ENCODE measurements around the gene CDH16.

DNA sequence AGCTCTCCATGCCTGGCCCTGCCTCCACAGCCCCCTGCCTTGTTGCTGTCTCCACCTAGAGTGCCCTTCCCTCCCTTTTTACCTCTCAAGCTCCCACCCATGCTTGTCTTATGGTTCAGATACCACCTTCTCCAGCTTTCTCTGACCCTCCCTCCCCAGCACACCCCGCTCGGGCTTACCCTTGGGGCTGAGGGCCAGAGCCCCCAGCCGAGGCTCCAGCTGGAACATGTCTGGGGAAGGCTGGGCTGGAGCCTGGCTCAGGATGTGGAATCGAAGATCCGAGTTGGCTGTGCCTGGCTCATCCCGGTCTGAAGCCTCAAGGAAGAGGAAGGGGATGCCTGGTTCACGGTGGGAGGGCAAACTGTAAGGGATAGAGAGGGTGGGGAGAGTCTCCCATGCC is 3.6 kb downstream of the CDH16 start:
- TF ChIP-seq, protein P1, sequence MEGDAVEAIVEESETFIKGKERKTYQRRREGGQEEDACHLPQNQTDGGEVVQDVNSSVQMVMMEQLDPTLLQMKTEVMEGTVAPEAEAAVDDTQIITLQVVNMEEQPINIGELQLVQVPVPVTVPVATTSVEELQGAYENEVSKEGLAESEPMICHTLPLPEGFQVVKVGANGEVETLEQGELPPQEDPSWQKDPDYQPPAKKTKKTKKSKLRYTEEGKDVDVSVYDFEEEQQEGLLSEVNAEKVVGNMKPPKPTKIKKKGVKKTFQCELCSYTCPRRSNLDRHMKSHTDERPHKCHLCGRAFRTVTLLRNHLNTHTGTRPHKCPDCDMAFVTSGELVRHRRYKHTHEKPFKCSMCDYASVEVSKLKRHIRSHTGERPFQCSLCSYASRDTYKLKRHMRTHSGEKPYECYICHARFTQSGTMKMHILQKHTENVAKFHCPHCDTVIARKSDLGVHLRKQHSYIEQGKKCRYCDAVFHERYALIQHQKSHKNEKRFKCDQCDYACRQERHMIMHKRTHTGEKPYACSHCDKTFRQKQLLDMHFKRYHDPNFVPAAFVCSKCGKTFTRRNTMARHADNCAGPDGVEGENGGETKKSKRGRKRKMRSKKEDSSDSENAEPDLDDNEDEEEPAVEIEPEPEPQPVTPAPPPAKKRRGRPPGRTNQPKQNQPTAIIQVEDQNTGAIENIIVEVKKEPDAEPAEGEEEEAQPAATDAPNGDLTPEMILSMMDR (IDR thresholded peaks at IDR 0.05; ENCODE audit: low read depth, low read length): no peak
- TF ChIP-seq EZH2phosphoT487 (IDR thresholded peaks at IDR 0.05; ENCODE audit: low read depth): no peak
